HG03575 (cell line): Measurements from ENCODE around the gene NR1D2.
"Not testable (repeated sequence)": the region's sequence is repeated elsewhere in the genome, so short reads cannot be mapped to it uniquely, and the experiment has no call there.

Experiments
- ATAC-seq: cut with Tn5 transposase; IDR thresholded peaks from one replicate; pipeline ENCODE4 v1.9.1; 2021; ENCODE audit not compliant: unreplicated experiment, insufficient number of reproducible peaks, low FRiP score; ENCODE audit errors: extremely low read depth

NR1D2 gene

DNA sequence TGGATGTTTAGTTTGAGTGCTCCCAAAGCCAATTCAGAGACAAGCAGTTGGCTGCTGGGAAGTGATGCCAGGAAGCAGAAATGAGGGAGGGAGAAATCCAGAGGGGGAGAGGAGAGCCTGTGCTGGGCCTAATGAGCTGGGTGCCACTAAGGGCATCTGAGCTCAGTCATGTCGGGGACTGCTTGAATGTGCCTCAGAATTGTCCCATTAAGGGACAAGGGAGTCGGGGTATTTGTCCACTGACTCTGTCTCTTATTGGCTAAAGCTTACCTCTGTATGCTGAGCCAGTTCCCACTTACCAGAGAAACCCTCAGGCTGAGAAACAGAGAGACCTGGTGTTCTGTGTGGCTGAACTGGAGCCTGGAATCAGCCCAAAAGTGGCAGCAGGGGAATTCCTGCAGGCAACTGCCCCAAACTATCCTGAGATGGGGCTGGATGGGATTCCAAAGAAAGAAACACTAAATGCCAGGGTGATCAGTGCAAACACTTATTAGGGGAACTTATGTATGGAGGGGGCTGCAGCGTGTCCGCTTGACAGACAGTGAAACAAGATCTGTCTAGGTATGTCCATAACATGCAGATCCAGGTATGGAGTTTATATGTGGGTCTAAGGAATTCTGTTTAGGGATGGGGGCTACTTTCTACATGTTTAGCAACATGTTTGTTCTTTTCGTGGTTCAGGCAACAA, 48.6 kb downstream of the NR1D2 start:
- ATAC-seq, result no peak

DNA sequence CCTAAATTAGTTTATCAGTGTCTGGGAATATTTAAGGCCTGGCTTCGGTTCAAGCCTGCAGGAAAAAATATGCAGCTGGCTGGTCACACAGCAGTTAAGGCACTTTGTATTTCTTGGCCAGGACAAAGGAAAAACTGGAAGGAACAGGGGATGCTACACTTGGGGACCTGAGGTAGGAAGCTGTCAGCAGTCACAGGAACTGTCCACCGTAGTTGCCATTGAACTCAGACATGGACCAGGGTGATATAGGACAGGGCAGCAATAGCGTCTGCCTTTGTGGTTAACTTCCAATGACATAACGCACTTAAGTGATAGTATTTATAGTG, 49.1 kb downstream of the NR1D2 start:
- ATAC-seq, result no peak

DNA sequence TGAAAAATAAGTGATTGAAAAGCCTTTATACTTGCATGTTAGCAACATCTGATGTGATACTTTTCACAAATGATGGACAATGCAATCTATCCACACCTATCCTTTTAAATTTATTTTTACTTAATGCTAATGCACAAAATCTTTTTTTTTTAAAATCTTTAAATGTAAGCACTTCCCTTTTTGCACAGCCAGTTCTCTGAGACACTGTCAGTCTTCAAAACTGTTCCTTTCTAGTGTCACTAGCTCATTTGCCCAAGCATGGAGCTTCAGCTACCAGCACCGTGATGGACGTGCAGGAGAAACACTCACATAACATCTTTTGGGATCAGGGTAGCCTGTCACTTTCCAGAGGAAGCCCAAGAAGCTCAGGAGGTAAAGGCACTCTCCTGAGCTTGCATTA, 50.1 kb downstream of the NR1D2 start:
- ATAC-seq, result no peak

DNA sequence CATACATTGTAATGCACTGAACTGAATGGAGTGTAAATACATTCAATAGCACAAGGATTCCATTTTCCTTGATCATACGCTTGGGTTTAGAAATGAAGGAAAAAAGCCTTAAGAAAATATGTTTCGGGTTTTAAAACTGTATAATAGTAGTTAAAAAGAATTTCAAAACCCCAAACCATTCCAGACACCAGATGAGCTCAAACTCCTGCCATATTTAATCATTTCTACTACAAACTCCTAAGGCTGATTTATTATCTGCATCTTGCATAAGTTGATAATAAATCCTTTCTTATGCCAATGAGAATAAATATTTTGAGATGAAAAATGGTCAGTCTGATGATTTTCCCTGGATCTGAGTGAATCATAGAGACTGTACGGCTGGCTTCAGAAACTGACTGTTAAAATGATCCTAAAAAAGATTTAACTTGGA, 51.0 kb downstream of the NR1D2 start:
- no peak for ATAC-seq

DNA sequence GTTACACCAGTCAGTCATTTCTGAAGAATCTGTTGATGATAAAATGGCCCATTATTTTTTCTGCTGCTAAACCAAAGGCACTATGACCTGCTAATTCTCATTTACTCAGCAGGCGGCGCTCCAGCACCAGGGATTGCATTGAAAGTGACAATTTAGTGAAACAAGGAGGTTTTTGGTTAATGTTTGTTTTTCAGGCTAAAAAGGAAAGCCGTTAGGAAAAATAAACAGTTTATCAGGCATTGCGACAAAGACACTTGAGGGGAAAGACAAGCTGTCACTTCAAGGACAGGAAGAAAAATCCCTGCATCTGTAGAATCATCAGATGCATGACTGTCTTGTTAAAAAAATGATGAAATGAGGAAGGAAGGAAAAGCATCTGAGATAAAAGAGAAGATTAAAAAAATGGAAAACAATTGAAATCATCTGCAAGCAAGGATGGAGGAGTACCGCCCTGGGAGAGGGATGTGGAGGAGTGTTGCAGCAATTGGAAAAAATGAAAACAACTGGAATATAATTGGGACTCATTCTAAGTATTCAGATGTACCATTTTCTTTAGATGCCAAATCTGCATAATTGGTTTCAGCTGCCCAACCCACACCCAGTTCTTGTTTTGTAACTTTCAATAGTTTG, 54.0 kb downstream of the NR1D2 start:
- ATAC-seq, result no peak

DNA sequence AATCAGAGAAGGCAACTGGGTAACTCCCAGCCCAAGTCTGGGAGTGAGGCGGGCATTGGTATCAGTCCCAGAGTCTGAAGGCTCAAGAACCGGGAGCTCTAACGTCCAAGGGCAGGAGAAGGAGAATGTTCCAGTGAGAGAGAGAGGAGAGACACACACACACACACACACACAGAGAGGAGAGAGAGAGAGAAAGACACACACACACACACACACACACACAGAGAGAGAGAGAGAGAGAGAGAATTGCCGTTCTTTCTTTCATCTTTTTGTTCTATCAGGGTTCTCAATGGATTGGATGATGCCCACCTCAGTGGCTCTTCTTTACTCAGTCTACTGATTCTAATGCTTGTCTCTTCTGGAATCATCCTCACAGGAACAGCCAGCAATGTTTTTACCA, 57.0 kb downstream of the NR1D2 start:
- ATAC-seq, result no peak

DNA sequence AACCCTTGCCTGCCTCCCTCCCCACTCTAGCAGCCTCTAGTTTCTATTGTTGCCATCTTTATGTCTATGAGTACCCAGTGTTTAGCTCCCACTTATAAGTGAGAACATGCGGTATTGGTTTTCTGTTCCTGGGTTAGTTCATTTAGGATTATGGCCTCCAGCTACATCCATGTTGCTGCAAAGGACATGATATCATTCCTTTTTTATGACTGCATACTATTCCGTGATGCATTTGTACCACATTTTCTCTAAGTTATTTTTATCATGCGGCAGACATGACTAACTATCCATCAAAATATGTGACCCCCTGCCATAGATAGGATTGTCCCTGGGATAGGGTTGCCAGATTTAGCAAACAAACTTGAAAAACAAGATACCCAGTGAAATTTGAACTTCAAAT, 58.4 kb downstream of the NR1D2 start:
- ATAC-seq, result no peak

DNA sequence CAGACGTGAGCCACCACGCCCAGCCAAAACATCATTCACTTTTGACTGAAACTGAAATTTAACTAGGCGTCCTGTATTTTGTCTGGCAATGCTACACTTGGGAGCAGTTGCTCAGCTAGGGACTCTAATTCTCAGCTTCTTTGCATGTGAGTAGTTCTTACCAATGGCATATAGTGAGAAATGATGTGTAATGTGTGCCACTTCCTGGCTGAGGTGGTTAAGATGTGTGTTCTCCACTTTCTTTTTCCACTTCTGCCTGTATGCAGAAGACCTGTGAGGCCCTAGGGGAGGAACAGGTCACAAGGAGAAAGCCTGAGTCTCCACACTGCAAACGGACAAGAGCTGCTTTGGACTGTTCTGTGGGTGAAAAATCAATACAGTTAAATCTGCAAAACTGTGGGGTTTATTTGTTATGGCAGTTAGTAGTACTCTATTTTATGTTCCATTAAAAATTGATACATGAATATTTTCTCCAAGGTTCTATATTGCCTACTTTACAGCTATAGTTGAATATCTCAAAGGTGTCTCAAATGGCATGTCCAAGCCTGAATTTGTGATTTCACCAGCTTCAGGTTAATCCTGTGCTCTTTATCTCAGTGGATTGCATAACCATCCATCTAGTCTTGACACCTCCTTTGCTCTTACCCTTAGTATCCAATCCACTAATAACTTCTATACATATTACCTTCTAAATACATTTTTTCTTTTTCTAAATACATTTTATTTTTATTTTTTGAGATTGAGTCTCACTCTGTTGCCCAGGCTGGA, 59.3 kb downstream of the NR1D2 start:
- peak; percentile 96 for ATAC-seq

DNA sequence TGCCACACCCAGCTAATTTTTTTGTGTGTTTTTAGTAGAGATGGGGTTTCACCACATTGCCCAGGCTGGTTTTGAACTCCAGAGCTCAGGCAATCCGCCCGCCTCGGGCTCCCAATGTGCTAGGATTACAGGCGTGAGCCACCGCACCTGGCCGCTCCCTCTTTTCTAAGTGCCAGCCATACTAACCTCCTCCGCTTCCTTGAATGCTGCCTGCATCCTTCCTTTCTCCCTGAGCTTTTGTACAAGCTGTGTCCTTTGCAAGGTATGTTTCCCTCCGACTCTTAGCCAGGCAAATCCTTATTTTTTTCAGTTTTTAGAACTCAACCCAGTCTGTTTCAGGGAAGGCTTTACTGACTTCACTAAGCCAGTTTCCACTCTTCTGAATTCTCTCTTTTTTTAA, 60.6 kb downstream of the NR1D2 start:
- no peak for ATAC-seq

DNA sequence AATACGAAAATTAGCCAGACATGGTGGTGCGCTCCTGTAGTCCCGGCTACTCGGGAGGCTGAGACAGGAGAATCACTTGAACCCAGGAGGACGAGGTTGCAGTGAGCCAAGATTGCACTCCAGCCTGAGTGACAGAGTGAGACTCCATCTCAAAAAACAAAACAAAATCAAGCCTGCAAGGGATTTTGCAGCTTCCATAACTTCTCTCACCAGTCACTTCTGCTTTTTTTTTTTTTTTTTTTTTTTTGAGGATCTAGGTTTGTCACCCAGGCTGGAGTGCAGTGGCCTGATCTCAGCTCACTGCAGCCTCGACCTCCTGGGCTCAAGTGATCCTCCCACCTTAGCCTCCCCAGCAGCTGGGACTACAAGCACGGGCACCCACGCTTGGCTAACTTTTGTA, 65.7 kb downstream of the NR1D2 start:
- ATAC-seq, result not testable (repeated sequence)

DNA sequence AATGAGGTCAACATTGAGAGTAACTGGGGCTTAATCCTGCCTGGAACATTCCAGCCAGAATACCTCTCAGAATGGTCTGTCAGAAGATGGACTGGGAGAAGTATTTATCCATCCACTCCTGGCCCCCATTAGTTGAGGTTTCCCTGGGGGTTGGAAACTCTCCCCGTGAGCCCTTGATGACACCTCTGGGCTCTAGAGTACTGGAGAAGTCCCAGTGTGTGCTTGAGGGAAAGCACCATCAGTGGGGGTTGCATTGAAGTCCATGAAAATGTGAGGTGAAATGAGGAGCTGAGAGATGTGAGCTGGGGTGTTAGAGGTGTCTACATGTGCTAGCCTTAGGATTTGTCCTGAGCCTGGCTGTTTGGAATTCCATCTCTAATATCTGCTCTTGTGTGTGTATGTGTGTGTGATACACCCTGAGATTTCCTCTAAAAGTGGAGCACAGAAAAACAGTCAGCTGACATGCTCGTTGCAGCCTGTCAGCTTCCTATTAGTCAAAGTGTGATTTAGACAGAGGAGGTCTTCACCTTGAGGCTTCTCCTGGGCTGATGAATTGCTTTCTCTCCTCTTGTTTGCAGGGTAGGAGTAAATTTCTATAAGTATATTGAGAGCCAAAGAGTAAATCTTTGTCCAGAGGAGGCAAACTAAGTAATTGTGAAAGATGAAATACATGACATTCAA, 67.6 kb downstream of the NR1D2 start:
- ATAC-seq, result no peak

DNA sequence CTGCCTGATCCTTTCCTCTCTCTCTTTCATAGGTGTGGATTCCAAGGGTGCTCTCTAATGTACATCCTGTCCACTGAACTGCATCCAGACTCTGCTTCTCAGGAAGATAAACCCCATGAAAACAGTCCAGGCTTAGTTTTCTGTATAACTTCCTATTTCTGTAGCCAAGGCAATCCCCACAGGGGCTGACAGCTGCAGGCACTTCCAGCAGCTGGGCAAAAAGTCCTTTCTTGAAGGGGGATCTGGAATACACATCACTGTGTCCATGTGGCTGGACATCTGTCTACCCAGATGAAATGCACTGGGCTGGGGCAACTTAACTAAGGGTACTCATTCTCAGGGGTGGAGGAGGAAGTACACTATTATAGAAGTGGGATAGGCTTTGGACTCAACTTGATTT, 72.2 kb downstream of the NR1D2 start:
- no peak for ATAC-seq

DNA sequence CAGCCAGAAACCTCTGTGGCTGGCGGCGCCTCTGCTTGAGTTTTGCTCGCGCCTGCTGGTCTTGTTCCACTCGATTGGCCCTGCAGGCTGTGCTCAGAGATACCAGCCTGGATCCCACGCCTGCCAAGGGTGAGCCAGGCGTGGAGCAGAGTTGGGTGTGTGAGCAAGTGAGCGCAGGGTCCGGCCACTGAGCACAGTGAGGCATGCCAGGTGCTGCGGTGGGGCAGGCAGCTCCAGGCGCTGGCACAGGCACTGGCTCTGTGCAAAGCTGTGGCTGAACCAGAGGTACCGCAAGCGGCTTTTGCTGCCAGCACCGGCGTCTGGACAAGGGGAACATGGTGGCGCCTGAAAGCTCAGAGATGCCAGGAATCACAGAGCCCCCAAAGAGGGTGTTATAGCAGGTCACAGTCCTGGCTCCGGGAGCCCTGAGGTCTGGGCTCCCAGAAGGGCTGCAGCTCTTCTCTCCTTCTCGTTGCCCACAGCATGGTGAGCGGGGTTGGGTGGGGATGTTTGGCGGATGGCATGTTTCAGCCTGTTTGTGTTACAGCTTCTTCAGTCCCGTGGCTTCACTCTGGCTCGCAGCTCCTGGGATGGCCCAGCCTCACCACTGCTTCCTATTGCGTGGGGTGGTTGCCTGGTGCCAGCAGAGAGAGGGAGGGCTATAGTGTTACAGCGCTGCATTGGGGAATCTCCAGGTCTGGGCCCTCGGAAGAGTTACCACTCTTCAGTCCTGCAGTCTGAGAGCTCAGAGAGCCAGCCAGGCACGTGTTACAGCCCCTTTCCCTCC, 73.9 kb downstream of the NR1D2 start:
- no peak for ATAC-seq

DNA sequence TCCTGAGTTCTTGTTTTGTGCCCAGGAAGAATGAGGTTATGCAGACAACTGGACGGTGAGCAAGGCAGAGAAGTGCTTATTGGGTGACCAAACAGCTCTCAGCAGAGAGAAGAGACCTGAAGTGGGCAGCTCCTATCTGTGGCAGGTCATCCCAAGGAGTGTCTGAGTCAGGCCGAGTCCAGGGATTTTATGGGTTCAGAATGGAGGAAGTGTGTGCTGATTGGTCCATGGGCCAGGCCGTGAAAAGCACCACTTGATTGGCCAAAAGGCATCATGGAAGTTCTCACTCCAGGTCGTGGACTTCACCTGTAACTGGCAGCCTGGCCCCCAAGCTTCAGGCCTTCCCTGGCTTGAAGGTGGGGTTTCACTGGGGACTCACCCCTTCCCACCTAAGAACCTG, 74.5 kb downstream of the NR1D2 start:
- no peak for ATAC-seq

DNA sequence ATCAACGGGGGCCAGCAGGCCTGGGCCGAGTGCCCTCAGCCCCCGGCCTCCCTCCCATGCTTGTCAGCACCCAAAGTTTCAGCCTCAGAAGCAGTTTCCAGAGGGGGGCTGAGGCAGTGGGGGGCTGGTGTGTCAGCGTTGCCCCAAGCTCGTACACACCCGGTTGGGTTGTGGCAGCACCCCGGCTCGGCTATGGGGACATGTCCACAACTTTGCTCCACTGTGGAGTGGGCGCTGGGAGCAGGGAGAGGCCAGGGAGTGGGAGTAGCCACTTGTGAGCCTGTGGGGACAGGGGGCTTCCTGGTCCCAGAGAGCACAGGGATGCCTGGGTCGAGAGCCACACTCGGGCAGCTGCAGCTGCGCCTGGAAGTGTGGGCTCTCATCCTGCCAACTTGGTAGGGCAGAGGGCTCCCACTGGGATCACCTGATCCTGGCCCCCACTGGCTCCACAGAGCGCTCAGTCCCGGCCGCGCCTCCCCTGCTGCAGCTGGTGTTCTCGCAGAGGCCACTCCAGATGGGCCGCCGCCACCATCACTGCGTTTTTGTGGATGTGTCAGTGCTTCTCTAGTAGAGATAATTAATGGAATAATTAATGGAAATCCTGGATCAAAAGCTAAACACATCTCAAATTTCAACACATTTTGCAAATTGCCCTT, 75.1 kb downstream of the NR1D2 start:
- no peak for ATAC-seq

DNA sequence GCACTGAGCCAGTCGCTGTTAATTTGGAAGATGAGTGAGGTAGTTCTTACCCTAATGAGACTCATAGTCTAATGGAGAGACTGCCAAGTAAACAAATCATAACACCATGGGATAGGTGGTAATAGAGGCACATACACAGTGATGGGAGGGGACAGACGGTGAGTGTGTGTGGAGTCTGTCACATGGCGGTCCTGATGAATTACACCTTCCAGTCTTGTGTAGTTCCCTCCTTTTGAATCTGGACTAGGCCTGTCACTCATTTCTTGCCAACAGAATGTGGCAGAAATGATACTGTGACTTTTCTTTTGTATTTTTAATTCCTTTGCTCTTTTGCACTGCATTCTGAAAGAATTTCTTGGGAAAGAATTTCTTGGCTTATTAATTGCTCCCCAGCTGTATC, 78.1 kb downstream of the NR1D2 start:
- ATAC-seq, result no peak

DNA sequence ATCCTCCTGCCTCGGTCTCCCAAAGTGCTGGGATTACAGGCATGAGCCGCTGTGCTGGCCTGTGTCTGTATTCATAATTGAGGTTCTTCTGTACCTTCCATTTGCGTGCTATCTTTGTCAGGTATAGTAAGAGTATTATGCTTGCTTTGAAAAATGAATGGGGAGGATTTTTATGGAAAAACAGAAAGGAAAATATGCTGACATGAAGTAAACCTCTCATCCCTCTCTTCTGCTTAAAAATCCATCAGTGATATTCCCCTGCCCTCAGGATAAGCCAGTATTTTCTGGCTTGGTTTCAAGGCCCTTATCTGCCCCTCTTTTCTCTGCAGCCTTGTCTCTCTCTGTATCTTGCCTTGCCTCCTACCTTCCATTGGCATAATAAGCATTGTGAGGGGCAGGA, 80.7 kb downstream of the NR1D2 start:
- ATAC-seq, result no peak

DNA sequence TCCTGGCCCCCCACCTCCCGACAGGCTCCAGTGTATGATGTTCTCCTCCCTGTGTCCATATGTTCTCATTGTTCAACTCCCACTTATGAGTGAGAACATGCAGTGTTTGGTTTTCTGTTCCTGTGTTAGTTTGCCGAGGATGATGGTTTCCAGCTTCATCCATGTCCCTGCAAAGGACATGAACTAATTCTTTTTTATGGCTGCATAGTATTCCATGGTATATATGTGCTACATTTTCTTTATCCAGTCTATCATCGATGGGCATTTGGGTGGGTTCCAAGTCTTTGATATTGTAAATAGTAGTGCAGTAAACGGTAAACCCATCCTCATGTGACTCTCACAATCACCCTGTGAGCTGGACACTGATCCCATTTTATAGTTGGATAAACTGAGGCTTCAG, 81.6 kb downstream of the NR1D2 start:
- not testable (repeated sequence) for ATAC-seq

DNA sequence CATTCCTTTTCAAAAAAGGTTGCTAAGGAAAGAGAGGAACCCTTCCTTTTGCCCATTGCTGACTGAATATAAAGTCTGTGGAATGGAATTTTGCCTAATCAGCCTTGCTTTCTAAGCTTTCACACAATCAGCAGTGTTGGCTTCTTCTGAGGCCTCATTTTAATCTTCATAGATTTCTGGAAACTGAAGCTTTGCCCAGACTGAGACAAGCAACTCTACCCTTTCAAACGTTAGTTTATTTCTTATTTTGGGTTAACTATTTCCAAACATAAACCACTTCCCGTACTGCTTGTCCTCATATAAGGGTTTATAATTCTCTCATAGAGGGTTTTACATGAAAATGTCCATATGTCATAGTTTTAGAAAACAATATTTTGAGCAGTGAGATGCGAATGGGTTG, 82.9 kb downstream of the NR1D2 start:
- no peak for ATAC-seq
